Measurements from ENCODE around the gene HBB. TPM values are rescaled to one million over a fixed set of nuclear protein-coding genes. Genes with fewer than 3 reads are reported as not detected.

Gene HBB
- total RNA-seq, 2 experiments from 2014 or later: not detected

GRCh38 chr11:5196067-5196466 lies 30.8 kb downstream of the HBB start:
- Mint-ChIP-seq H3K27me3 (no peaks in the 10 kb centered on the region), H3K9me3 (ENCODE audit: low read depth) (peaks cover 5% of the 10 kb centered on the region), H3K36me3 (no peaks in the 10 kb centered on the region), H3K4me1 (no peaks in the 10 kb centered on the region), H3K27ac (no peak overlapping the region), H3K4me3 (no peak overlapping the region)
- CTCF ChIA-PET: no interaction called here
- no peak for DNase-seq
- no peak for ATAC-seq

GRCh38 chr11:5192738-5193137 lies 34.1 kb downstream of the HBB start:
- CTCF ChIA-PET: no interaction called here
- Mint-ChIP-seq H3K27me3 (no peaks in the 10 kb centered on the region), H3K9me3 (ENCODE audit: low read depth) (peaks cover 5% of the 10 kb centered on the region), H3K36me3 (no peaks in the 10 kb centered on the region), H3K4me3 (no peak overlapping the region), H3K4me1 (no peaks in the 10 kb centered on the region), H3K27ac (no peak overlapping the region)
- ATAC-seq (no peak), DNase-seq (no peak)

- DNase-seq (no peak), ATAC-seq (no peak)
- Mint-ChIP-seq H3K9me3 (ENCODE audit: low read depth) (peaks cover 2% of the 10 kb centered on the region), H3K4me1 (no peaks in the 10 kb centered on the region), H3K4me3 (no peak overlapping the region), H3K36me3 (no peaks in the 10 kb centered on the region), H3K27me3 (no peaks in the 10 kb centered on the region), H3K27ac (no peak overlapping the region)
- CTCF ChIA-PET: no interaction called here
Observed at GRCh38 chr11:5188201-5188600, 38.7 kb downstream of the HBB start.

- Mint-ChIP-seq H3K27me3 (no peaks in the 10 kb centered on the region), H3K4me1 (no peaks in the 10 kb centered on the region), H3K4me3 (no peak overlapping the region), H3K36me3 (no peaks in the 10 kb centered on the region), H3K27ac (no peak overlapping the region), H3K9me3 (ENCODE audit: low read depth) (no peaks in the 10 kb centered on the region)
- CTCF ChIA-PET: no interaction called here
- no peak for DNase-seq
- no peak for ATAC-seq
Observed at GRCh38 chr11:5178046-5178837, 48.6 kb downstream of the HBB start.

Other genes with a start within 250 kb of the HBB start
- gene OR51L1, start 232.2 kb downstream of the HBB start, total RNA-seq: not detected
- gene OR52J3, start 180.5 kb downstream of the HBB start, total RNA-seq: not detected
- gene OR52E2, start 167.4 kb downstream of the HBB start, total RNA-seq: not detected
- gene OR52E1, start 157.5 kb downstream of the HBB start, total RNA-seq: not detected
- gene OR52A5, start 88.7 kb downstream of the HBB start, total RNA-seq: not detected
- gene OR52A1, start 72.3 kb downstream of the HBB start, total RNA-seq: not detected
- not detected for gene OR51V1, start 26.4 kb downstream of the HBB start, total RNA-seq
- gene HBD, start 7.4 kb upstream of the HBB start, total RNA-seq: not detected
- not detected for gene HBG1, start 22.8 kb upstream of the HBB start, total RNA-seq
- not detected for gene HBG2, start 27.7 kb upstream of the HBB start, total RNA-seq
- not detected for gene HBE1, start 42.9 kb upstream of the HBB start, total RNA-seq
- gene OR51B4, start 74.9 kb upstream of the HBB start, total RNA-seq: not detected
- not detected for gene OR51B2, start 97.2 kb upstream of the HBB start, total RNA-seq
- gene OR51B5, start 116.5 kb upstream of the HBB start, total RNA-seq: under 1 TPM in 1 of 2 experiments, not detected in 1; 0.47 TPM
- not detected for gene OR51B6, start 124.4 kb upstream of the HBB start, total RNA-seq
- not detected for gene OR51M1, start 156.7 kb upstream of the HBB start, total RNA-seq
- gene OR51Q1, start 195.0 kb upstream of the HBB start, total RNA-seq: not detected
- gene OR51I1, start 214.4 kb upstream of the HBB start, total RNA-seq: not detected
- not detected for gene OR51I2, start 222.3 kb upstream of the HBB start, total RNA-seq

Data from activated CD8-positive, alpha-beta memory T cell treated with anti-CD3 and anti-CD28 coated beads, Interleukin-2, amount 10 ng/mL, durations not matched to agents 7 days and 5 days (primary cell).